ENCODE results near the gene FPR1. TPM values are rescaled to one million over a fixed set of nuclear protein-coding genes. Genes with fewer than 3 reads are reported as not detected.

FPR1 gene, protein sequence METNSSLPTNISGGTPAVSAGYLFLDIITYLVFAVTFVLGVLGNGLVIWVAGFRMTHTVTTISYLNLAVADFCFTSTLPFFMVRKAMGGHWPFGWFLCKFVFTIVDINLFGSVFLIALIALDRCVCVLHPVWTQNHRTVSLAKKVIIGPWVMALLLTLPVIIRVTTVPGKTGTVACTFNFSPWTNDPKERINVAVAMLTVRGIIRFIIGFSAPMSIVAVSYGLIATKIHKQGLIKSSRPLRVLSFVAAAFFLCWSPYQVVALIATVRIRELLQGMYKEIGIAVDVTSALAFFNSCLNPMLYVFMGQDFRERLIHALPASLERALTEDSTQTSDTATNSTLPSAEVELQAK
- total RNA-seq: not detected in 2 replicates

DNA sequence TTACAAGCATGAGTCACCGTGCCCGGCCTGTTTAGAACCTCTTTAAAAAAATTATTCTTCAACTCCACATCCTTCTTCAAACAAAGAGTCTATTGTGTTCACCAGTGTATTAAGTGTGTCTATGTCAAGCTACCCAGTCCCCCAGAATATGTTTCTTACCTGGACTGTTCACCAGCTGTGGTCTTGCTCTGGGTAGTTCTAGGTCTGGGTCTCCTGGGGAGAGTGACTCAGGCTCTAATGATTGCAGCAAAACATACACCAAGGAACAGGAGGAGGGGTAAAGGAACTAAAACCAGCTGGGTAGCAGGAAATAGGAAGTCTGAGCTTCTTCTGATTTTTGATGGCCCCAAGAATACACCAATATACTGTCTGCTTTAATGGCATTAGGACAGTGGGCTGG, at the start of gene FPR1:
Gene FPR1 (minus strand): TSS at position 224 of the 400 bp plus-strand sequence. CDS start 4,884 bp downstream, outside the sequence.

DNA sequence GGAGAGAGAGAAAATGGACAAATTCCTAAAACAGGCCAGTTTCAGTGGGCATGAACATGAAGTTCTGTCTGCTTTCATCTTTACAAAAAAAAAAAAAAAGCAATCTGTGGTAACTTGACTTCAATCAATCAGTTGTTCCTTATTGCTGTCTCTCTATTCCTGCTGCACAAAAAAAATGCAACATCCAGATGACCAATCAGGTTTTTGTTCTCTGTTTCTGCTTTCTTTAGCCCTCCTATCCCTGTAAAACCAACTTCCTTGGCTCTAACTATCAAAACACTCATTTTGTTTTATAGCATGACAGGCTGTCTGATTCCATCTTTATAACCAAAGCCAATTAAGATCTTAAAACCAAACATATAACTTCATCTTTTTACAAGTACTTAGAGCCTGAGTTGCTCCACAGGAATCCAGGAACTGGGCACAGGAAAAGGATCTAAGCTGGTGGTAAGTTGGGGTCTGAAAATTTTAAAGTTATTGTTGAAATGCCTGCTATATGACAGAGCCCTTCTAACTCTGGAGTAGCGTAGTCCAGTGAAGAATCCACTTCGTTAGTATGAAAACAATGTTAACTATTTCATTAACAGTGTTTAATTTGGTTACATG, 43.3 kb upstream of the FPR1 start, which contains the start of gene FPR3:
Gene FPR3 (plus strand): TSS at position 273 of the 606 bp plus-strand sequence. CDS start 28,592 bp downstream, outside the sequence.

DNA sequence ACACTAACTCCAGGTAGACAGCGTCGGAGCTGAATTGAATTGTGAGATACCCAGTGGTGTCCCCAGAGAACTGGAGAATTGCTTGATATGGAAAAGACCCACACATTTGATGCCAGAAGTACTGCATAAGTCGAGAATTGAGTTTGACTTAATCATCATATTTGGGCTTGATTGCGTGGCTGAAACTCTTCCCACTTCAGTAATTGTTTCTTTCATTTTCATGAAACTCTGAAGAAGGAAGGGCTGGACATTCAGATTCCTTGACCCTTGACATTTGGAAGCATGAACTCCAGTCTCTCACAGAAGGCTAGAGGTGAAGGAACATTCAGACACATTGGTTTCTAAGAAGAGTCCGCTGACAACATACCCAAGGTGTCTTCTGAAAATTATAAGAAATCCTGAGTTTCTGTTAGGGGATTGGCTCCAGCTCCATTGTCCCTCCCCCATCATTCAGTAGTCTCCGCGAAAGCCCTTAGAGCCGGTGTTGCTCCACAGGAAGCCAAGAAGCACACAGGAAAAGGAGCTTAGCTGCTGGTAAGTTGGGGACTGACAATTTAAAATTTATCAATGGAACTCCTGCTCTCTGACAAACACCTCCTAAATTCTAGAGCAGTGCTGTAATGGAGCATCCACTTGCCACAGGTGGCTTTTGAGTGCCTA, 9.1 kb upstream of the FPR1 start, which contains the start of gene FPR2:
Gene FPR2 (plus strand): TSS at position 484 of the 660 bp plus-strand sequence. CDS start 7,479 bp downstream, outside the sequence.

Other genes with a start within 250 kb of the FPR1 start
- gene SIGLEC6, start 220.2 kb downstream of the FPR1 start, total RNA-seq: not detected in 2 replicates
- gene ZNF175, start 180.6 kb downstream of the FPR1 start, total RNA-seq: 2.8 and 4.6 TPM in 2 replicates
- gene SIGLEC5, start 121.5 kb downstream of the FPR1 start, total RNA-seq: not detected in 2 replicates
- 0.13 TPM in 1 of 2 replicates, not detected in the other for gene SIGLEC14, start 105.1 kb downstream of the FPR1 start, total RNA-seq
- gene SPACA6, start 58.5 kb downstream of the FPR1 start, total RNA-seq: 2.8 and 3.9 TPM in 2 replicates
- gene HAS1, start 27.9 kb downstream of the FPR1 start, total RNA-seq: 0.52 and 1.8 TPM in 2 replicates
- gene FPR2, start 9.3 kb upstream of the FPR1 start, total RNA-seq: not detected in 2 replicates
- gene FPR3, start 43.3 kb upstream of the FPR1 start, total RNA-seq: under 0.01 TPM in 1 of 2 replicates, not detected in the other
- 1.9 and 9.2 TPM in 2 replicates for gene ZNF577, start 136.1 kb upstream of the FPR1 start, total RNA-seq
- gene ZNF649, start 153.1 kb upstream of the FPR1 start, total RNA-seq: 5.4 and 7.7 TPM in 2 replicates
- gene ZNF613, start 175.6 kb upstream of the FPR1 start, total RNA-seq: 3.0 and 4.9 TPM in 2 replicates
- gene ZNF350, start 235.0 kb upstream of the FPR1 start, total RNA-seq: 4.0 and 11.0 TPM in 2 replicates